Measurements from ENCODE around the gene ZMIZ1. TPM values are rescaled to one million over a fixed set of nuclear protein-coding genes. Genes with fewer than 3 reads are reported as not detected.

Gene ZMIZ1
- total RNA-seq, 1 experiment from 2014 or later = 28.4 TPM

- no peak overlapping the region for H3K9ac ChIP-seq (ENCODE audit: low read length)
- H3K27ac ChIP-seq (ENCODE audit: low read depth, low read length) = no peak overlapping the region
- RAD21 ChIA-PET (ENCODE audit: low non-redundant PET in 1 of 2, low total read pairs in 2 of 2, uncharacterized antibody in 2 of 2, unreplicated experiment in 2 of 2) = no interaction called here
- no peak overlapping the region for H3K4me3 ChIP-seq (replicated peaks in 1 of 2; ENCODE audit: low read depth in 1 of 2, low read length in 2 of 2)
- no peak overlapping the region for H3K4me2 ChIP-seq (ENCODE audit: low read length)
- DNase-seq (ENCODE audit: low read depth, low spot score) = no peak
- POLR2A ChIA-PET = no interaction called here
- BruUV-seq (replicated peaks) = no TSS peak
- TF ChIP-seq MAX (IDR thresholded peaks at IDR 0.05) (no peak), EGR1 (IDR thresholded peaks at IDR 0.05; ENCODE audit: low read depth) (no peak), EZH2 (IDR thresholded peaks at IDR 0.05) (no peak), SRF (IDR thresholded peaks at IDR 0.05; ENCODE audit: low read depth) (no peak), ZNF274 (IDR thresholded peaks at IDR 0.05; ENCODE audit: low read depth, low read length) (no peak)
- no peaks in the 10 kb centered on the region for H3K79me2 ChIP-seq (ENCODE audit: insufficient read depth, low read length)
- no peak overlapping the region for H2AFZ ChIP-seq (ENCODE audit: low read depth, low read length, poor library complexity, severe bottlenecking)
- intact Hi-C loops (cut with micrococcal nuclease) = no loop called here
- no peak for ATAC-seq
- H4K20me1 ChIP-seq (ENCODE audit: insufficient read depth) = no peaks in the 10 kb centered on the region
- H3K27me3 ChIP-seq (ENCODE audit: insufficient read depth, low read length) = no peaks in the 10 kb centered on the region
- H3K9me2 ChIP-seq (ENCODE audit: insufficient read depth) = no peaks in the 10 kb centered on the region
- CTCF ChIA-PET = no interaction called here
- H3K4me1 ChIP-seq (ENCODE audit: control insufficient read depth in 1 of 2, insufficient read depth in 2 of 2, low read length in 2 of 2) = peaks cover 0 to 13% of the 10 kb centered on the region in 2 experiments; a peak in 2 of 4 replicates
- H3K9me3 ChIP-seq (ENCODE audit: control insufficient read depth in 1 of 2, insufficient read depth in 1 of 2, low read depth in 1 of 2, low read length in 2 of 2) = no peaks in the 10 kb centered on the region; a peak in 1 of 4 replicates
- no peaks in the 10 kb centered on the region for H3K36me3 ChIP-seq (ENCODE audit: control insufficient read depth in 1 of 2, insufficient read depth in 2 of 2, low read length in 2 of 2)
These were observed 48.7 kb upstream of the ZMIZ1 start for GRCh38 chr10:79020015-79020491.

- ChIA-PET CTCF (no interaction called here), POLR2A (no interaction called here), RAD21 (ENCODE audit: low non-redundant PET in 1 of 2, low total read pairs in 2 of 2, uncharacterized antibody in 2 of 2, unreplicated experiment in 2 of 2) (no interaction called here)
- no peak overlapping the region for H3K9ac ChIP-seq (ENCODE audit: low read length)
- TF ChIP-seq POLR2AphosphoS5 (IDR thresholded peaks at IDR 0.05; ENCODE audit: low read depth, low read length) (no peak), ZFX (IDR thresholded peaks at IDR 0.05) (no peak), EZH2 (IDR thresholded peaks at IDR 0.05) (no peak), ELF1 (IDR thresholded peaks at IDR 0.05; ENCODE audit: borderline replicate concordance, low read depth) (no peak), MAX (IDR thresholded peaks at IDR 0.05) (no peak), CEBPB (IDR thresholded peaks at IDR 0.05; ENCODE audit: low read depth) (no peak), SP1 (IDR thresholded peaks at IDR 0.05; ENCODE audit: low read depth) (no peak), SRF (IDR thresholded peaks at IDR 0.05; ENCODE audit: low read depth) (no peak), CBX3 (IDR thresholded peaks at IDR 0.05; ENCODE audit: low read depth) (no peak), ATF3 (IDR thresholded peaks at IDR 0.05) (no peak), FOSL1 (IDR thresholded peaks at IDR 0.05; ENCODE audit: low read depth) (no peak), TCF7L2 (IDR thresholded peaks at IDR 0.05; ENCODE audit: borderline replicate concordance, extremely low read depth, insufficient read depth, insufficient read length) (no peak), SIN3A (IDR thresholded peaks at IDR 0.05; ENCODE audit: low read depth) (no peak), CTCF (IDR thresholded peaks at IDR 0.05 in 2 of 3, conservative IDR thresholded peaks at IDR 0.05 in 1 of 3; ENCODE audit: borderline replicate concordance in 1 of 3, insufficient read depth in 1 of 3, low read depth in 2 of 3, low read length in 2 of 3) (no peak)
- no peaks in the 10 kb centered on the region for H3K36me3 ChIP-seq (ENCODE audit: control insufficient read depth in 1 of 2, insufficient read depth in 2 of 2, low read length in 2 of 2)
- no peaks in the 10 kb centered on the region for H3K27me3 ChIP-seq (ENCODE audit: insufficient read depth, low read length)
- H2AFZ ChIP-seq (ENCODE audit: low read depth, low read length, poor library complexity, severe bottlenecking) = no peak overlapping the region
- no TSS peak for BruUV-seq (replicated peaks)
- ATAC-seq (no peak), DNase-seq (ENCODE audit: low read depth, low spot score) (no peak)
- H3K79me2 ChIP-seq (ENCODE audit: insufficient read depth, low read length) = no peaks in the 10 kb centered on the region
- peaks cover 0 to 13% of the 10 kb centered on the region in 2 experiments; a peak in 2 of 4 replicates for H3K4me1 ChIP-seq (ENCODE audit: control insufficient read depth in 1 of 2, insufficient read depth in 2 of 2, low read length in 2 of 2)
- no peak overlapping the region for H3K27ac ChIP-seq (ENCODE audit: low read depth, low read length)
- H3K4me3 ChIP-seq (replicated peaks in 1 of 2; ENCODE audit: low read depth in 1 of 2, low read length in 2 of 2) = no peak overlapping the region
- no peaks in the 10 kb centered on the region for H3K9me2 ChIP-seq (ENCODE audit: insufficient read depth)
- no peak overlapping the region for H3K4me2 ChIP-seq (ENCODE audit: low read length)
- H3K9me3 ChIP-seq (ENCODE audit: control insufficient read depth in 1 of 2, insufficient read depth in 1 of 2, low read depth in 1 of 2, low read length in 2 of 2) = no peaks in the 10 kb centered on the region; a peak in 1 of 4 replicates
- intact Hi-C loops (cut with micrococcal nuclease) = no loop called here
- H4K20me1 ChIP-seq (ENCODE audit: insufficient read depth) = no peaks in the 10 kb centered on the region
These were observed 48.2 kb upstream of the ZMIZ1 start for GRCh38 chr10:79020605-79021004.
